ENCODE results near the gene TRPC3.

The TRPC3 gene

GRCh38 chr4:121964958-121965357, 13.1 kb upstream of the TRPC3 start:
- no peaks in the 10 kb centered on the region for H3K4me1 Mint-ChIP-seq (ENCODE audit: low read depth)
- intact Hi-C loops (cut with micrococcal nuclease): no loop called here
- no peaks in the 10 kb centered on the region for H3K36me3 Mint-ChIP-seq (ENCODE audit: low read depth)
- H3K4me3 Mint-ChIP-seq: no peak overlapping the region
- H3K27me3 Mint-ChIP-seq: peaks cover 13% of the 10 kb centered on the region
- H3K27ac Mint-ChIP-seq: no peak overlapping the region
- H3K9me3 Mint-ChIP-seq: no peaks in the 10 kb centered on the region

- no peaks in the 10 kb centered on the region for H3K4me1 Mint-ChIP-seq (ENCODE audit: low read depth)
- H3K4me3 Mint-ChIP-seq: no peak overlapping the region
- H3K27me3 Mint-ChIP-seq: peaks cover 15% of the 10 kb centered on the region
- intact Hi-C loops (cut with micrococcal nuclease): no loop called here
- H3K9me3 Mint-ChIP-seq: no peaks in the 10 kb centered on the region
- no peaks in the 10 kb centered on the region for H3K36me3 Mint-ChIP-seq (ENCODE audit: low read depth)
- H3K27ac Mint-ChIP-seq: no peak overlapping the region
These were observed 9.0 kb upstream of the TRPC3 start for GRCh38 chr4:121960818-121961217.

- intact Hi-C loops (cut with micrococcal nuclease): no loop called here
- H3K4me1 Mint-ChIP-seq (ENCODE audit: low read depth): no peaks in the 10 kb centered on the region
- peaks cover 25% of the 10 kb centered on the region for H3K27me3 Mint-ChIP-seq
- no peaks in the 10 kb centered on the region for H3K9me3 Mint-ChIP-seq
- no peaks in the 10 kb centered on the region for H3K36me3 Mint-ChIP-seq (ENCODE audit: low read depth)
- no peak overlapping the region for H3K27ac Mint-ChIP-seq
- no peak overlapping the region for H3K4me3 Mint-ChIP-seq
These were observed 6.9 kb upstream of the TRPC3 start for GRCh38 chr4:121958777-121959176.

GRCh38 chr4:121957266-121957665, 5.4 kb upstream of the TRPC3 start:
- intact Hi-C loops (cut with micrococcal nuclease): no loop called here
- no peak overlapping the region for H3K4me3 Mint-ChIP-seq
- H3K4me1 Mint-ChIP-seq (ENCODE audit: low read depth): no peaks in the 10 kb centered on the region
- no peaks in the 10 kb centered on the region for H3K36me3 Mint-ChIP-seq (ENCODE audit: low read depth)
- H3K9me3 Mint-ChIP-seq: no peaks in the 10 kb centered on the region
- H3K27ac Mint-ChIP-seq: no peak overlapping the region
- peaks cover 34% of the 10 kb centered on the region for H3K27me3 Mint-ChIP-seq

- Mint-ChIP-seq H3K4me1 (ENCODE audit: low read depth) (peaks cover 13% of the 10 kb centered on the region), H3K4me3 (no peak overlapping the region), H3K27me3 (peaks cover 60% of the 10 kb centered on the region), H3K36me3 (ENCODE audit: low read depth) (no peaks in the 10 kb centered on the region), H3K27ac (no peak overlapping the region), H3K9me3 (no peaks in the 10 kb centered on the region)
- intact Hi-C loops (cut with micrococcal nuclease): no loop called here
These were observed 2.0 kb upstream of the TRPC3 start for GRCh38 chr4:121953860-121954259.

GRCh38 chr4:121952290-121952689, 430 bp upstream of the TRPC3 start:
- H3K36me3 Mint-ChIP-seq (ENCODE audit: low read depth): no peaks in the 10 kb centered on the region
- H3K9me3 Mint-ChIP-seq: no peaks in the 10 kb centered on the region
- no peak overlapping the region for H3K27ac Mint-ChIP-seq
- intact Hi-C loops (cut with micrococcal nuclease): no loop called here
- no peak overlapping the region for H3K4me3 Mint-ChIP-seq
- H3K27me3 Mint-ChIP-seq: peaks cover 66% of the 10 kb centered on the region
- H3K4me1 Mint-ChIP-seq (ENCODE audit: low read depth): peaks cover 13% of the 10 kb centered on the region

GRCh38 chr4:121950680-121951520, 960 bp downstream of the TRPC3 start:
- H3K9me3 Mint-ChIP-seq: no peaks in the 10 kb centered on the region
- intact Hi-C loops (cut with micrococcal nuclease): no loop called here
- peaks cover 74% of the 10 kb centered on the region for H3K27me3 Mint-ChIP-seq
- peak overlapping the region; percentile 78 for H3K4me3 Mint-ChIP-seq
- H3K4me1 Mint-ChIP-seq (ENCODE audit: low read depth): peaks cover 13% of the 10 kb centered on the region
- H3K27ac Mint-ChIP-seq: no peak overlapping the region
- no peaks in the 10 kb centered on the region for H3K36me3 Mint-ChIP-seq (ENCODE audit: low read depth)

GRCh38 chr4:121950212-121950679, 1.6 kb downstream of the TRPC3 start:
- peaks cover 13% of the 10 kb centered on the region for H3K4me1 Mint-ChIP-seq (ENCODE audit: low read depth)
- intact Hi-C loops (cut with micrococcal nuclease): no loop called here
- no peaks in the 10 kb centered on the region for H3K9me3 Mint-ChIP-seq
- no peaks in the 10 kb centered on the region for H3K36me3 Mint-ChIP-seq (ENCODE audit: low read depth)
- H3K27me3 Mint-ChIP-seq: peaks cover 81% of the 10 kb centered on the region
- no peak overlapping the region for H3K27ac Mint-ChIP-seq
- peak overlapping the region; percentile 59 for H3K4me3 Mint-ChIP-seq

- intact Hi-C loops (cut with micrococcal nuclease): no loop called here
- no peak overlapping the region for H3K27ac Mint-ChIP-seq
- peaks cover 61% of the 10 kb centered on the region for H3K27me3 Mint-ChIP-seq
- no peak overlapping the region for H3K4me3 Mint-ChIP-seq
- H3K4me1 Mint-ChIP-seq (ENCODE audit: low read depth): peaks cover 13% of the 10 kb centered on the region
- no peaks in the 10 kb centered on the region for H3K36me3 Mint-ChIP-seq (ENCODE audit: low read depth)
- no peaks in the 10 kb centered on the region for H3K9me3 Mint-ChIP-seq
These were observed 5.2 kb downstream of the TRPC3 start for GRCh38 chr4:121946644-121947043.

- H3K27me3 Mint-ChIP-seq: peaks cover 51% of the 10 kb centered on the region
These were observed 7.9 kb downstream of the TRPC3 start for GRCh38 chr4:121943941-121944340.

GRCh38 chr4:121939690-121940089, 12.2 kb downstream of the TRPC3 start:
- no peaks in the 10 kb centered on the region for H3K4me1 Mint-ChIP-seq (ENCODE audit: low read depth)
- peaks cover 29% of the 10 kb centered on the region for H3K27me3 Mint-ChIP-seq
- no peaks in the 10 kb centered on the region for H3K36me3 Mint-ChIP-seq (ENCODE audit: low read depth)
- intact Hi-C loops (cut with micrococcal nuclease): no loop called here
- H3K4me3 Mint-ChIP-seq: no peak overlapping the region
- no peaks in the 10 kb centered on the region for H3K9me3 Mint-ChIP-seq
- H3K27ac Mint-ChIP-seq: no peak overlapping the region

More at GRCh38 chr4:121943941-121944340, 7.9 kb downstream of the TRPC3 start:
- no peak overlapping the region for H3K27ac Mint-ChIP-seq
- intact Hi-C loops (cut with micrococcal nuclease): no loop called here
- no peaks in the 10 kb centered on the region for H3K36me3 Mint-ChIP-seq (ENCODE audit: low read depth)
- H3K4me3 Mint-ChIP-seq: no peak overlapping the region
- no peaks in the 10 kb centered on the region for H3K4me1 Mint-ChIP-seq (ENCODE audit: low read depth)
- H3K9me3 Mint-ChIP-seq: no peaks in the 10 kb centered on the region

GRCh38 chr4:121938282-121939092, 13.4 kb downstream of the TRPC3 start:
- Mint-ChIP-seq H3K27me3 (peaks cover 34% of the 10 kb centered on the region), H3K9me3 (no peaks in the 10 kb centered on the region), H3K27ac (no peak overlapping the region), H3K4me1 (ENCODE audit: low read depth) (no peaks in the 10 kb centered on the region), H3K4me3 (no peak overlapping the region), H3K36me3 (ENCODE audit: low read depth) (no peaks in the 10 kb centered on the region)
- intact Hi-C loops (cut with micrococcal nuclease): no loop called here

GRCh38 chr4:121936101-121936500, 15.8 kb downstream of the TRPC3 start:
- Mint-ChIP-seq H3K36me3 (ENCODE audit: low read depth) (no peaks in the 10 kb centered on the region), H3K27me3 (peaks cover 42% of the 10 kb centered on the region)
- intact Hi-C loops (cut with micrococcal nuclease): no loop called here

GRCh38 chr4:121934635-121935034, 17.2 kb downstream of the TRPC3 start:
- H3K36me3 Mint-ChIP-seq (ENCODE audit: low read depth): no peaks in the 10 kb centered on the region
- no peaks in the 10 kb centered on the region for H3K4me1 Mint-ChIP-seq (ENCODE audit: low read depth)
- intact Hi-C loops (cut with micrococcal nuclease): no loop called here
- peaks cover 40% of the 10 kb centered on the region for H3K27me3 Mint-ChIP-seq
- no peak overlapping the region for H3K27ac Mint-ChIP-seq
- H3K4me3 Mint-ChIP-seq: no peak overlapping the region
- no peaks in the 10 kb centered on the region for H3K9me3 Mint-ChIP-seq

More at GRCh38 chr4:121936101-121936500, 15.8 kb downstream of the TRPC3 start:
- Mint-ChIP-seq H3K27ac (no peak overlapping the region), H3K9me3 (no peaks in the 10 kb centered on the region), H3K4me3 (no peak overlapping the region), H3K4me1 (ENCODE audit: low read depth) (no peaks in the 10 kb centered on the region)

Data from dendritic cell treated with granulocyte-macrophage colony-stimulating factor and Interleukin-4, amounts not matched to agents 40 ng/mL and 50 ng/mL, for 4 days (primary cell).